Erythroblast (primary cell): ENCODE results near the gene C1S.

ENCODE experiments used
- GATA1 ChIP-seq: IDR thresholded peaks from 2 replicates; pipeline ENCODE4 v1.6.1; 2011; ENCODE audit warnings: low read depth, mild to moderate bottlenecking, control low read depth, low read length, moderate library complexity
- POLR2A ChIP-seq: IDR thresholded peaks from 2 replicates; pipeline ENCODE4 v1.6.1; 2011; ENCODE audit warnings: mild to moderate bottlenecking, low read length

DNA sequence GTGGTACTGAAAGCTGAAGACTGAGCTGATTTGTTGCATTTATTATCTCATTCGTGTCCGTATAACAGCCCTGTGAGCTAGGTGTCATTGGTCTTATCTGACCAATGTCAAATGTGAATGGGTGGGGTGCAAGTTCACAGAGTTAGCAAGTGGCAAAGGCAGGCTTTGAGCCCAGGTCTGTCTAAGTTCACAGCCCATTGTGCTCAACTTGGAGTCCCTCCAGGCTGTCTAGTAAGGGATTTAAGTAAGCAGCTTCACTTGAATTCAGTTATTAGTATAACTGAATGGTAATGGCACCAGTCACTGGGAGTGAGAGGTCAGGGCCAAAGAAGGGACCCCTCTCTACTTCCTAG is 8.5 kb downstream of the C1S start:
- TF ChIP-seq POLR2A (no peak), GATA1 (no peak)
